GM21423 (cell line): ENCODE data around the gene ZNF827.
"Not testable (repeated sequence)": the region's sequence is repeated elsewhere in the genome, so short reads cannot be mapped to it uniquely, and the experiment has no call there.

Experiments
- ATAC-seq: cut with Tn5 transposase; IDR thresholded peaks from one replicate; pipeline ENCODE4 v1.9.1; 2021; ENCODE audit warnings: mild to moderate bottlenecking, moderate library complexity; ENCODE audit not compliant: unreplicated experiment

The ZNF827 gene

GRCh38 chr4:145866991-145867390 is 71.6 kb downstream of the ZNF827 start:
- no peak for ATAC-seq

GRCh38 chr4:145865274-145865941 is 73.2 kb downstream of the ZNF827 start:
- no peak for ATAC-seq

- ATAC-seq = no peak
Measured at GRCh38 chr4:145863191-145863590, 75.4 kb downstream of the ZNF827 start.

- ATAC-seq = no peak
Measured at GRCh38 chr4:145861336-145862318, 77.0 kb downstream of the ZNF827 start.

- no peak for ATAC-seq
Measured at GRCh38 chr4:145860897-145861296, 77.7 kb downstream of the ZNF827 start.

GRCh38 chr4:145860446-145860845 is 78.2 kb downstream of the ZNF827 start:
- ATAC-seq = no peak

- ATAC-seq = no peak
Measured at GRCh38 chr4:145859926-145860325, 78.7 kb downstream of the ZNF827 start.

GRCh38 chr4:145859426-145859825 is 79.2 kb downstream of the ZNF827 start:
- ATAC-seq = no peak

GRCh38 chr4:145852256-145852839 is 86.3 kb downstream of the ZNF827 start:
- no peak for ATAC-seq

- ATAC-seq = no peak
Measured at GRCh38 chr4:145851511-145852201, 87.0 kb downstream of the ZNF827 start.

- no peak for ATAC-seq
Measured at GRCh38 chr4:145847764-145848163, 90.9 kb downstream of the ZNF827 start.

GRCh38 chr4:145845118-145845517 is 93.5 kb downstream of the ZNF827 start:
- no peak for ATAC-seq

- ATAC-seq = peak; percentile 41
Measured at GRCh38 chr4:145843639-145844038, 95.0 kb downstream of the ZNF827 start.

GRCh38 chr4:145843148-145843547 is 95.5 kb downstream of the ZNF827 start:
- ATAC-seq = no peak

GRCh38 chr4:145842224-145842887 is 96.3 kb downstream of the ZNF827 start:
- ATAC-seq = no peak

- ATAC-seq = no peak
Measured at GRCh38 chr4:145840801-145841200, 97.8 kb downstream of the ZNF827 start.

GRCh38 chr4:145840162-145840768 is 98.4 kb downstream of the ZNF827 start:
- ATAC-seq = peak; percentile 84

- no peak for ATAC-seq
Measured at GRCh38 chr4:145839151-145839550, 99.5 kb downstream of the ZNF827 start.

- ATAC-seq = not testable (repeated sequence)
Measured at GRCh38 chr4:145832384-145832783, 106.2 kb downstream of the ZNF827 start.

GRCh38 chr4:145830699-145831098 is 107.9 kb downstream of the ZNF827 start:
- peak; percentile 62 for ATAC-seq
